ENCODE measurements around the gene NTM.

DNA sequence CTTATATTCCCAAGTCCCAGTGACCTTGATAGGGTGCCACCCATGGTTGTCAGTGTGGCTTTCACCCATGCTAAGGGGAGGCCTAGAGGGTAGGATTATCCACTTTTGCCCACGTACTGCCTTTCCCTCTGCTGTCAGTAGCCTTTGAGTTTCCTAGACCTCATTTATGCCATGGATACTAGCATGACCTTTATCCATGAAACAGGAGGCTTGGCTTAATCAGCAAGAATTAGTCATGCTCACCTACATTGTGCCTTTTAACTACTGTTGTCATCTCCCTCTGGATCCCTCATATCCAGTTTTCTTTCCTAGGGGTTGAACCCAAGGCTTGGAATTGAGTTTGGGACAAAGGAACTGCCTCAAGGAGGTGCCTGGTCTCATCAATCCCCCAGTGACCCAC is 716.7 kb downstream of the NTM start:
- TF ChIP-seq, protein P1, sequence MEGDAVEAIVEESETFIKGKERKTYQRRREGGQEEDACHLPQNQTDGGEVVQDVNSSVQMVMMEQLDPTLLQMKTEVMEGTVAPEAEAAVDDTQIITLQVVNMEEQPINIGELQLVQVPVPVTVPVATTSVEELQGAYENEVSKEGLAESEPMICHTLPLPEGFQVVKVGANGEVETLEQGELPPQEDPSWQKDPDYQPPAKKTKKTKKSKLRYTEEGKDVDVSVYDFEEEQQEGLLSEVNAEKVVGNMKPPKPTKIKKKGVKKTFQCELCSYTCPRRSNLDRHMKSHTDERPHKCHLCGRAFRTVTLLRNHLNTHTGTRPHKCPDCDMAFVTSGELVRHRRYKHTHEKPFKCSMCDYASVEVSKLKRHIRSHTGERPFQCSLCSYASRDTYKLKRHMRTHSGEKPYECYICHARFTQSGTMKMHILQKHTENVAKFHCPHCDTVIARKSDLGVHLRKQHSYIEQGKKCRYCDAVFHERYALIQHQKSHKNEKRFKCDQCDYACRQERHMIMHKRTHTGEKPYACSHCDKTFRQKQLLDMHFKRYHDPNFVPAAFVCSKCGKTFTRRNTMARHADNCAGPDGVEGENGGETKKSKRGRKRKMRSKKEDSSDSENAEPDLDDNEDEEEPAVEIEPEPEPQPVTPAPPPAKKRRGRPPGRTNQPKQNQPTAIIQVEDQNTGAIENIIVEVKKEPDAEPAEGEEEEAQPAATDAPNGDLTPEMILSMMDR (IDR thresholded peaks at IDR 0.05) = no peak
- no peak for TF ChIP-seq POLR2A (IDR thresholded peaks at IDR 0.05)
